ENCODE measurements around the gene BLTP3A.
A peak's percentile ranks its signal among the peaks of the same experiment; 100 is the strongest.
"Not testable (repeated sequence)": the region's sequence is repeated elsewhere in the genome, so short reads cannot be mapped to it uniquely, and the experiment has no call there.

Gene BLTP3A

GRCh38 chr6:34791701-34792604, at the start of gene BLTP3A:
TSS of gene BLTP3A (plus strand) at chr6:34792083. CDS start at chr6:34792251, 168 bp downstream.
- peak; percentile 56 for DNase-seq (ENCODE audit: low spot score)

GRCh38 chr6:34742094-34742493, 49.8 kb upstream of the BLTP3A start:
- DNase-seq (ENCODE audit: low spot score), result no peak

- DNase-seq (ENCODE audit: low spot score), result no peak
Measured at GRCh38 chr6:34743625-34744293, 48.1 kb upstream of the BLTP3A start.

- DNase-seq (ENCODE audit: low spot score), result not testable (repeated sequence)
Measured at GRCh38 chr6:34744294-34744647, 47.6 kb upstream of the BLTP3A start.

GRCh38 chr6:34745277-34746103, 46.4 kb upstream of the BLTP3A start:
- DNase-seq (ENCODE audit: low spot score), result peak; percentile 54

GRCh38 chr6:34746104-34746846, 45.6 kb upstream of the BLTP3A start:
- no peak for DNase-seq (ENCODE audit: low spot score)

GRCh38 chr6:34748757-34749156, 43.1 kb upstream of the BLTP3A start:
- no peak for DNase-seq (ENCODE audit: low spot score)

- DNase-seq (ENCODE audit: low spot score), result peak; percentile 44
Measured at GRCh38 chr6:34756513-34756856, 35.4 kb upstream of the BLTP3A start.

GRCh38 chr6:34757687-34758274, 34.1 kb upstream of the BLTP3A start:
- no peak for DNase-seq (ENCODE audit: low spot score)

- no peak for DNase-seq (ENCODE audit: low spot score)
Measured at GRCh38 chr6:34760108-34760507, 31.8 kb upstream of the BLTP3A start.

GRCh38 chr6:34761681-34762080, 30.2 kb upstream of the BLTP3A start:
- not testable (repeated sequence) for DNase-seq (ENCODE audit: low spot score)

GRCh38 chr6:34768148-34768547, 23.7 kb upstream of the BLTP3A start:
- no peak for DNase-seq (ENCODE audit: low spot score)

GRCh38 chr6:34771727-34772126, 20.2 kb upstream of the BLTP3A start:
- peak; percentile 23 for DNase-seq (ENCODE audit: low spot score)

- no peak for DNase-seq (ENCODE audit: low spot score)
Measured at GRCh38 chr6:34772940-34773339, 18.9 kb upstream of the BLTP3A start.

GRCh38 chr6:34773916-34774315, 18.0 kb upstream of the BLTP3A start:
- DNase-seq (ENCODE audit: low spot score), result no peak

GRCh38 chr6:34774967-34775366, 16.9 kb upstream of the BLTP3A start:
- no peak for DNase-seq (ENCODE audit: low spot score)

GRCh38 chr6:34785375-34785774, 6.5 kb upstream of the BLTP3A start:
- DNase-seq (ENCODE audit: low spot score), result not testable (repeated sequence)

- DNase-seq (ENCODE audit: low spot score), result not testable (repeated sequence)
Measured at GRCh38 chr6:34787152-34787551, 4.7 kb upstream of the BLTP3A start.

- no peak for DNase-seq (ENCODE audit: low spot score)
Measured at GRCh38 chr6:34788111-34788510, 3.8 kb upstream of the BLTP3A start.

GRCh38 chr6:34791164-34791700, 651 bp upstream of the BLTP3A start:
- peak; percentile 56 for DNase-seq (ENCODE audit: low spot score)
